H1 (cell line): Measurements from ENCODE around the gene RANGRF. TPM values are rescaled to one million over a fixed set of nuclear protein-coding genes. Genes with fewer than 3 reads are reported as not detected.

ENCODE experiments used
- GTF2F1 ChIP-seq: IDR thresholded peaks from 2 replicates; pipeline ENCODE4 v1.6.1; 2012; ENCODE audit warnings: low read depth, low read length, improper control_type of control experiment, borderline replicate concordance
- POLR2A ChIP-seq, 2 experiments: IDR thresholded peaks; 1 replicate in 1 of 2; 2 replicates in 1 of 2; pipeline ENCODE4 v1.6.1; 2011; ENCODE audit warnings: low read depth in 2 of 2, low read length in 2 of 2, mild to moderate bottlenecking in 2 of 2; ENCODE audit errors: control extremely low read depth in 1 of 2
- SP1 ChIP-seq: IDR thresholded peaks from 2 replicates; pipeline ENCODE4 v1.6.1; 2011; ENCODE audit warnings: low read depth, low read length
- SUZ12 ChIP-seq: fragments of 200-600 bp; sonication (generic); IDR thresholded peaks from 2 replicates; pipeline ENCODE4 v1.6.1; 2012; ENCODE audit warnings: mild to moderate bottlenecking, inconsistent platforms, low read length, moderate library complexity, mixed read lengths
- polyA plus RNA-seq, 7 experiments: library from polyadenylated mRNA; depleted of rRNA in 3 of 7; stranded (reverse) in 5 of 7; unstranded in 2 of 7; fragments of >200 nt in 5 of 7; fragments of 200-250 nt in 2 of 7; gene quantifications; 1 replicate in 5 of 7; 2 replicates in 1 of 7; 4 replicates in 1 of 7; pipeline versions ENCODE4 v1.2.1 to v1.2.3, GENCODE V29; 2011 to 2013; ENCODE audit warnings: missing spikeins in 2 of 7, mixed read lengths in 2 of 7
- total RNA-seq: library from RNA; stranded (reverse); fragmentation: NEBNext Ultra II Directional; extraction: Animal tissue kit (Norgen Biotek cat#: 25700); gene quantifications from 2 replicates; pipeline ENCODE4 v1.2.1, GENCODE V29; 2021
- TF ChIP-seq, protein P1 (sequence below): fragments of 300-600 bp; sonication (generic); IDR thresholded peaks from 2 replicates; pipeline ENCODE4 v1.7.1; 2012; ENCODE audit warnings: low read length, moderate library complexity, mild to moderate bottlenecking, inconsistent platforms; ENCODE audit not compliant: insufficient replicate concordance

RANGRF gene
- total and polyA plus RNA-seq, 2 of the 8 experiments (the other 6 are each of a cell fraction or from before 2014, with no cell fraction given), result 36.9 to 49.6 TPM

DNA sequence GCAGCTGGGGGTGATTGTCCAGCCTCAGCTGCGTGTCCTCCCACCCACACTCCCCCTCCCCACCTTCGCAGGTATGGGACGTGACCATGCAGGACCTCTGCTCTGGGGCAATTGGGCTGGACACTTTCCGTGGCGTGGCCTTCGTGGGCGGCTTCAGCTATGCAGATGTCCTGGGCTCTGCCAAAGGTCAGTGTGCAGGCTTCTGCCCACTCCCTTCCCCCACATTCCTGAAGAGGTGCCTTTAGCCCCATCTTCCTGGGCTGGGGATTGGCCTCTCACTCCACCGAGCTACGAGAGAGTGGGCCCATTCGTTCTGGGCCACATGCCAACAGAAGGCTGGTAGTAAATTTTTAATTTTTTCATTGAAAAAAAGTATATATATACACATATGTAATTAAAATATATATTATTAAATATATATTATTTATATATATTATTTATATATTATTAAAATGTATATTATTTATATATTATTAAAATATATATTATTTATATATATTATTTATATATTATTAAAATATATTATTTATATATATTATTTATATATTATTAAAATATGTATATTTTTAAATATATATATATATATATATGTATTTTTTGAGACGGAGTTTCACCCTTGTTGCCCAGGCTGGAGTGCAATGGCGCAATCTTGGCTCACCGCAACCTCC is 20.9 kb upstream of the RANGRF start (continued):
- TF ChIP-seq, protein P1, sequence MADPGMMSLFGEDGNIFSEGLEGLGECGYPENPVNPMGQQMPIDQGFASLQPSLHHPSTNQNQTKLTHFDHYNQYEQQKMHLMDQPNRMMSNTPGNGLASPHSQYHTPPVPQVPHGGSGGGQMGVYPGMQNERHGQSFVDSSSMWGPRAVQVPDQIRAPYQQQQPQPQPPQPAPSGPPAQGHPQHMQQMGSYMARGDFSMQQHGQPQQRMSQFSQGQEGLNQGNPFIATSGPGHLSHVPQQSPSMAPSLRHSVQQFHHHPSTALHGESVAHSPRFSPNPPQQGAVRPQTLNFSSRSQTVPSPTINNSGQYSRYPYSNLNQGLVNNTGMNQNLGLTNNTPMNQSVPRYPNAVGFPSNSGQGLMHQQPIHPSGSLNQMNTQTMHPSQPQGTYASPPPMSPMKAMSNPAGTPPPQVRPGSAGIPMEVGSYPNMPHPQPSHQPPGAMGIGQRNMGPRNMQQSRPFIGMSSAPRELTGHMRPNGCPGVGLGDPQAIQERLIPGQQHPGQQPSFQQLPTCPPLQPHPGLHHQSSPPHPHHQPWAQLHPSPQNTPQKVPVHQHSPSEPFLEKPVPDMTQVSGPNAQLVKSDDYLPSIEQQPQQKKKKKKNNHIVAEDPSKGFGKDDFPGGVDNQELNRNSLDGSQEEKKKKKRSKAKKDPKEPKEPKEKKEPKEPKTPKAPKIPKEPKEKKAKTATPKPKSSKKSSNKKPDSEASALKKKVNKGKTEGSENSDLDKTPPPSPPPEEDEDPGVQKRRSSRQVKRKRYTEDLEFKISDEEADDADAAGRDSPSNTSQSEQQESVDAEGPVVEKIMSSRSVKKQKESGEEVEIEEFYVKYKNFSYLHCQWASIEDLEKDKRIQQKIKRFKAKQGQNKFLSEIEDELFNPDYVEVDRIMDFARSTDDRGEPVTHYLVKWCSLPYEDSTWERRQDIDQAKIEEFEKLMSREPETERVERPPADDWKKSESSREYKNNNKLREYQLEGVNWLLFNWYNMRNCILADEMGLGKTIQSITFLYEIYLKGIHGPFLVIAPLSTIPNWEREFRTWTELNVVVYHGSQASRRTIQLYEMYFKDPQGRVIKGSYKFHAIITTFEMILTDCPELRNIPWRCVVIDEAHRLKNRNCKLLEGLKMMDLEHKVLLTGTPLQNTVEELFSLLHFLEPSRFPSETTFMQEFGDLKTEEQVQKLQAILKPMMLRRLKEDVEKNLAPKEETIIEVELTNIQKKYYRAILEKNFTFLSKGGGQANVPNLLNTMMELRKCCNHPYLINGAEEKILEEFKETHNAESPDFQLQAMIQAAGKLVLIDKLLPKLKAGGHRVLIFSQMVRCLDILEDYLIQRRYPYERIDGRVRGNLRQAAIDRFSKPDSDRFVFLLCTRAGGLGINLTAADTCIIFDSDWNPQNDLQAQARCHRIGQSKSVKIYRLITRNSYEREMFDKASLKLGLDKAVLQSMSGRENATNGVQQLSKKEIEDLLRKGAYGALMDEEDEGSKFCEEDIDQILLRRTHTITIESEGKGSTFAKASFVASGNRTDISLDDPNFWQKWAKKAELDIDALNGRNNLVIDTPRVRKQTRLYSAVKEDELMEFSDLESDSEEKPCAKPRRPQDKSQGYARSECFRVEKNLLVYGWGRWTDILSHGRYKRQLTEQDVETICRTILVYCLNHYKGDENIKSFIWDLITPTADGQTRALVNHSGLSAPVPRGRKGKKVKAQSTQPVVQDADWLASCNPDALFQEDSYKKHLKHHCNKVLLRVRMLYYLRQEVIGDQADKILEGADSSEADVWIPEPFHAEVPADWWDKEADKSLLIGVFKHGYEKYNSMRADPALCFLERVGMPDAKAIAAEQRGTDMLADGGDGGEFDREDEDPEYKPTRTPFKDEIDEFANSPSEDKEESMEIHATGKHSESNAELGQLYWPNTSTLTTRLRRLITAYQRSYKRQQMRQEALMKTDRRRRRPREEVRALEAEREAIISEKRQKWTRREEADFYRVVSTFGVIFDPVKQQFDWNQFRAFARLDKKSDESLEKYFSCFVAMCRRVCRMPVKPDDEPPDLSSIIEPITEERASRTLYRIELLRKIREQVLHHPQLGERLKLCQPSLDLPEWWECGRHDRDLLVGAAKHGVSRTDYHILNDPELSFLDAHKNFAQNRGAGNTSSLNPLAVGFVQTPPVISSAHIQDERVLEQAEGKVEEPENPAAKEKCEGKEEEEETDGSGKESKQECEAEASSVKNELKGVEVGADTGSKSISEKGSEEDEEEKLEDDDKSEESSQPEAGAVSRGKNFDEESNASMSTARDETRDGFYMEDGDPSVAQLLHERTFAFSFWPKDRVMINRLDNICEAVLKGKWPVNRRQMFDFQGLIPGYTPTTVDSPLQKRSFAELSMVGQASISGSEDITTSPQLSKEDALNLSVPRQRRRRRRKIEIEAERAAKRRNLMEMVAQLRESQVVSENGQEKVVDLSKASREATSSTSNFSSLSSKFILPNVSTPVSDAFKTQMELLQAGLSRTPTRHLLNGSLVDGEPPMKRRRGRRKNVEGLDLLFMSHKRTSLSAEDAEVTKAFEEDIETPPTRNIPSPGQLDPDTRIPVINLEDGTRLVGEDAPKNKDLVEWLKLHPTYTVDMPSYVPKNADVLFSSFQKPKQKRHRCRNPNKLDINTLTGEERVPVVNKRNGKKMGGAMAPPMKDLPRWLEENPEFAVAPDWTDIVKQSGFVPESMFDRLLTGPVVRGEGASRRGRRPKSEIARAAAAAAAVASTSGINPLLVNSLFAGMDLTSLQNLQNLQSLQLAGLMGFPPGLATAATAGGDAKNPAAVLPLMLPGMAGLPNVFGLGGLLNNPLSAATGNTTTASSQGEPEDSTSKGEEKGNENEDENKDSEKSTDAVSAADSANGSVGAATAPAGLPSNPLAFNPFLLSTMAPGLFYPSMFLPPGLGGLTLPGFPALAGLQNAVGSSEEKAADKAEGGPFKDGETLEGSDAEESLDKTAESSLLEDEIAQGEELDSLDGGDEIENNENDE, result no peak
- no peak for TF ChIP-seq GTF2F1
- TF ChIP-seq POLR2A (IDR thresholded peaks at IDR 0.05; ENCODE audit: control extremely low read depth in 1 of 2, low read depth in 2 of 2, low read length in 2 of 2), result no peak
- TF ChIP-seq SP1, result no peak
- TF ChIP-seq SUZ12, result no peak
